Measurements from ENCODE around the gene BAMBI. TPM values are rescaled to one million over a fixed set of nuclear protein-coding genes. Genes with fewer than 3 reads are reported as not detected.
A peak's percentile ranks its signal among the peaks of the same experiment; 100 is the strongest.

Gene BAMBI
- total RNA-seq, 5 donors from 2014 or later (not counting 1 experiment from before 2014, with no cell fraction given), result 0.16 to 2.3 (median 0.41) TPM

GRCh38 chr10:28715246-28715645, 37.9 kb downstream of the BAMBI start:
- no peak for DNase-seq
- no peaks in the 10 kb centered on the region for H3K4me1 Mint-ChIP-seq
- H3K27ac Mint-ChIP-seq, result no peak overlapping the region
- H3K4me3 Mint-ChIP-seq, result no peak overlapping the region
- no peaks in the 10 kb centered on the region for H3K9me3 ChIP-seq
- H3K4me1 ChIP-seq (ENCODE audit: control insufficient read depth in 1 of 2, extremely low read depth in 1 of 2, insufficient read depth in 2 of 2, low read length in 2 of 2), result no peaks in the 10 kb centered on the region
- no peaks in the 10 kb centered on the region for H3K36me3 Mint-ChIP-seq
- H3K27ac ChIP-seq (ENCODE audit: low read length), result no peak overlapping the region
- no peak overlapping the region for H3K4me3 ChIP-seq (ENCODE audit: control insufficient read depth in 1 of 2, extremely low read depth in 1 of 2, low read length in 1 of 2)
- no peak for ATAC-seq (replicated peaks in 1 of 4)
- H3K36me3 ChIP-seq (ENCODE audit: control insufficient read depth in 2 of 2, extremely low read depth in 1 of 2, insufficient read depth in 1 of 2, low read length in 1 of 2), result no peaks in the 10 kb centered on the region
- H3K9me3 Mint-ChIP-seq, result peaks cover 0 to 3% (median 0%) of the 10 kb centered on the region in 3 donors
- ChIA-PET CTCF (no interaction called here), POLR2A (no interaction called here)
- H3K27me3 ChIP-seq (replicated peaks in 1 of 2; ENCODE audit: control insufficient read depth in 2 of 2, extremely low read depth in 1 of 2, insufficient read depth in 2 of 2, low read length in 1 of 2), result peaks cover 0 to 5% of the 10 kb centered on the region in 2 experiments
- whole genome bisulfite sequencing (ENCODE audit: insufficient coverage), result 76% methylated on average over 3 of the region's 4 CpGs
- H3K27me3 Mint-ChIP-seq, result peaks cover 10 to 16% of the 10 kb centered on the region in 2 donors

DNA sequence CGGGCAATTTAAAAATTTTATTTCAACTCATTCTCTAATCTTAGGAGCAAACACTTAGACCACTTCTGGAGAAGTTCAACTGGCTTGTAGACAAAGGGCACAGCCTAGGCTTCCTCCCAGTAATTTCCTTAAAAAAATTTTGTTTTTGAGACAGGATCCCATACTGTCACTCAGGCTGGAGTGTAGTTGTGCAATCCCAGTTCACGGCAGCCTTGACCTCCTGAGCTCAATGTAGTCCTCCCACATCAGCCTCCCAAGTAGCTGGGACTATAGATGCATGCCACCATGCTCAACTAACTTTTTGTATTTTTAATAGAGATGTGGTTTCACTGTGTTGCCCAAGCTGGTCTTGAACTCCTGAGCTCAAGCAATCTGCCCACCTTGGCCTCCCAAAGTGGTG, 38.4 kb downstream of the BAMBI start:
- Mint-ChIP-seq H3K9me3 (peaks cover 0 to 3% (median 0%) of the 10 kb centered on the region in 3 donors), H3K4me1 (no peaks in the 10 kb centered on the region), H3K27ac (no peak overlapping the region), H3K4me3 (no peak overlapping the region), H3K36me3 (no peaks in the 10 kb centered on the region), H3K27me3 (peaks cover 10 to 16% of the 10 kb centered on the region in 2 donors)
- DNase-seq, result no peak
- POLR2A ChIA-PET, result no interaction called here
- no peak for ATAC-seq (replicated peaks in 1 of 4)
- H3K36me3 ChIP-seq (ENCODE audit: control insufficient read depth in 2 of 2, extremely low read depth in 1 of 2, insufficient read depth in 1 of 2, low read length in 1 of 2), result no peaks in the 10 kb centered on the region
- CTCF ChIA-PET, result no interaction called here
- H3K27ac ChIP-seq (ENCODE audit: low read length), result no peak overlapping the region
- peaks cover 0 to 8% of the 10 kb centered on the region in 2 experiments for H3K27me3 ChIP-seq (replicated peaks in 1 of 2; ENCODE audit: control insufficient read depth in 2 of 2, extremely low read depth in 1 of 2, insufficient read depth in 2 of 2, low read length in 1 of 2)
- H3K4me1 ChIP-seq (ENCODE audit: control insufficient read depth in 1 of 2, extremely low read depth in 1 of 2, insufficient read depth in 2 of 2, low read length in 2 of 2), result no peaks in the 10 kb centered on the region
- H3K4me3 ChIP-seq (ENCODE audit: control insufficient read depth in 1 of 2, extremely low read depth in 1 of 2, low read length in 1 of 2), result no peak overlapping the region
- H3K9me3 ChIP-seq, result no peaks in the 10 kb centered on the region
- WGBS (ENCODE audit: insufficient coverage), result no CpG with 5 or more reads among the region's 2 CpGs

- no peaks in the 10 kb centered on the region for H3K36me3 ChIP-seq (ENCODE audit: control insufficient read depth in 2 of 2, extremely low read depth in 1 of 2, insufficient read depth in 1 of 2, low read length in 1 of 2)
- peaks cover 0 to 3% (median 0%) of the 10 kb centered on the region in 3 donors for H3K9me3 Mint-ChIP-seq
Measured at GRCh38 chr10:28716748-28717147, 39.4 kb downstream of the BAMBI start.

GRCh38 chr10:28717656-28718201, 40.4 kb downstream of the BAMBI start:
- Histone ChIP-seq H3K4me1 (ENCODE audit: control insufficient read depth in 1 of 2, extremely low read depth in 1 of 2, insufficient read depth in 2 of 2, low read length in 2 of 2) (peaks cover 0 to 6% of the 10 kb centered on the region in 2 experiments), H3K9me3 (no peaks in the 10 kb centered on the region), H3K4me3 (ENCODE audit: control insufficient read depth in 1 of 2, extremely low read depth in 1 of 2, low read length in 1 of 2) (no peak overlapping the region), H3K36me3 (ENCODE audit: control insufficient read depth in 2 of 2, extremely low read depth in 1 of 2, insufficient read depth in 1 of 2, low read length in 1 of 2) (no peaks in the 10 kb centered on the region), H3K27ac (ENCODE audit: low read length) (no peak overlapping the region), H3K27me3 (replicated peaks in 1 of 2; ENCODE audit: control insufficient read depth in 2 of 2, extremely low read depth in 1 of 2, insufficient read depth in 2 of 2, low read length in 1 of 2) (peaks cover 2 to 25% of the 10 kb centered on the region in 2 experiments)
- ATAC-seq (replicated peaks in 1 of 4) (no peak), DNase-seq (no peak)
- no peak overlapping the region for H3K27ac Mint-ChIP-seq
- H3K4me3 Mint-ChIP-seq, result no peak overlapping the region
- H3K9me3 Mint-ChIP-seq, result peaks cover 0 to 3% (median 0%) of the 10 kb centered on the region in 3 donors
- no peaks in the 10 kb centered on the region for H3K36me3 Mint-ChIP-seq
- H3K4me1 Mint-ChIP-seq, result peaks cover 7 to 11% (median 10%) of the 10 kb centered on the region in 3 donors
- ChIA-PET POLR2A (no interaction called here), CTCF (interaction anchor here in 1 of 2 donors (0.7 kb wide), 1 partner anchor 22 kb away, joined by 3 read pairs; no protein-coding TSS in a partner anchor)
- peaks cover 28 to 32% of the 10 kb centered on the region in 2 donors for H3K27me3 Mint-ChIP-seq
- 82% methylated on average over 2 of the region's 3 CpGs for WGBS (ENCODE audit: insufficient coverage)

More at GRCh38 chr10:28716748-28717147, 39.4 kb downstream of the BAMBI start:
- Histone ChIP-seq H3K4me1 (ENCODE audit: control insufficient read depth in 1 of 2, extremely low read depth in 1 of 2, insufficient read depth in 2 of 2, low read length in 2 of 2) (no peaks in the 10 kb centered on the region), H3K27me3 (replicated peaks in 1 of 2; ENCODE audit: control insufficient read depth in 2 of 2, extremely low read depth in 1 of 2, insufficient read depth in 2 of 2, low read length in 1 of 2) (peaks cover 2 to 16% of the 10 kb centered on the region in 2 experiments), H3K27ac (ENCODE audit: low read length) (no peak overlapping the region), H3K9me3 (no peaks in the 10 kb centered on the region), H3K4me3 (ENCODE audit: control insufficient read depth in 1 of 2, extremely low read depth in 1 of 2, low read length in 1 of 2) (no peak overlapping the region)
- ATAC-seq (replicated peaks in 1 of 4), result no peak
- Mint-ChIP-seq H3K4me3 (no peak overlapping the region), H3K36me3 (no peaks in the 10 kb centered on the region), H3K27ac (no peak overlapping the region), H3K4me1 (peaks cover 0 to 3% (median 2%) of the 10 kb centered on the region in 3 donors), H3K27me3 (peaks cover 20 to 25% of the 10 kb centered on the region in 2 donors)
- DNase-seq, result no peak
- ChIA-PET CTCF (no interaction called here), POLR2A (no interaction called here)
- 67% methylated on average over 1 of the region's 1 CpG for WGBS (ENCODE audit: insufficient coverage)

GRCh38 chr10:28719789-28720436, 42.6 kb downstream of the BAMBI start:
- WGBS (ENCODE audit: insufficient coverage), result 13% methylated on average over 2 of the region's 8 CpGs
- Mint-ChIP-seq H3K27me3 (peaks cover 45 to 46% of the 10 kb centered on the region in 2 donors), H3K4me3 (no peak overlapping the region)

DNA sequence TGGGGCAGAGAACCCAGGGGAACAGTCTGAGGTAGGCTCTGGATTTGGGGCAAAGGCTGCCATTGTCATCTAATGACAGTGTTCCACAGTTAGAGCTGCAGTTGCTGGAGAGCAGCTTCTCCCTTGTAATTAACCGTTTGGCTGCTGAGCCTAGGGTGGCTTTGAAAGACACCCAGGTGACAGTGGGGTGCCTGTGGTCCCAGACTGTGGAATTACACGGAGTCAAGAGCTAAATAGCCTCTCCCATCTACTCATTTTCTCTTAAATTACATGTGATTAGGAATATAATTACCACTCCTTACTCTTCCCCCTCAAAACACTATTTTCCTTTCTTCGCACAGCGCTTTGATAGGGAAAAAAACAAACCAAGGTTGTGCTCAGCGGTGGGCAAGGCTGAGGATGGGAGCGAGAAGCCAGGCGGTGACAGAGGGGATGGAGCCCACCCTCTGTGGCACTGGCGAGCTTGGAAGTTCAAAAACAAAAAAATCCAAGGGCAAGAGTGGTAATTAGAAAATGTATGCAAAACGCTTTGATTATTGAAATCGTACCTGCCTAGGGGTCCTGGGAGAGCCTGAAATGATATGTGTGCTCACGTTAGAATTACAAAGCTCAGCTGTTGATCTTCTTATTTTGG, 44.1 kb downstream of the BAMBI start:
- H3K4me1 ChIP-seq (ENCODE audit: control insufficient read depth in 1 of 2, extremely low read depth in 1 of 2, insufficient read depth in 2 of 2, low read length in 2 of 2), result peaks cover 0 to 6% of the 10 kb centered on the region in 2 experiments
- Mint-ChIP-seq H3K4me1 (peaks cover 7 to 12% (median 11%) of the 10 kb centered on the region in 3 donors), H3K4me3 (peak overlapping the region in 1 of 3 donors; percentile 50), H3K9me3 (peaks cover 0 to under 1% (median 0%) of the 10 kb centered on the region in 3 donors), H3K27ac (no peak overlapping the region), H3K27me3 (peaks cover 47 to 49% of the 10 kb centered on the region in 2 donors), H3K36me3 (no peaks in the 10 kb centered on the region)
- ChIA-PET CTCF (interaction anchor here (0.6 to 0.7 kb wide), 2 partner anchors 17 to 57 kb away, joined by 3 read pairs; no protein-coding TSS in a partner anchor), POLR2A (no interaction called here)
- no peaks in the 10 kb centered on the region for H3K9me3 ChIP-seq
- 65% methylated on average over 4 of the region's 11 CpGs for WGBS (ENCODE audit: insufficient coverage)
- H3K36me3 ChIP-seq (ENCODE audit: control insufficient read depth in 2 of 2, extremely low read depth in 1 of 2, insufficient read depth in 1 of 2, low read length in 1 of 2), result no peaks in the 10 kb centered on the region
- ATAC-seq (replicated peaks in 1 of 4) (no peak), DNase-seq (no peak)
- no peak overlapping the region for H3K27ac ChIP-seq (ENCODE audit: low read length)
- peaks cover 4 to 36% of the 10 kb centered on the region in 2 experiments for H3K27me3 ChIP-seq (replicated peaks in 1 of 2; ENCODE audit: control insufficient read depth in 2 of 2, extremely low read depth in 1 of 2, insufficient read depth in 2 of 2, low read length in 1 of 2)
- no peak overlapping the region for H3K4me3 ChIP-seq (ENCODE audit: control insufficient read depth in 1 of 2, extremely low read depth in 1 of 2, low read length in 1 of 2)

More at GRCh38 chr10:28719789-28720436, 42.6 kb downstream of the BAMBI start:
- no peaks in the 10 kb centered on the region for H3K36me3 Mint-ChIP-seq
- peaks cover 0 to 3% (median 0%) of the 10 kb centered on the region in 3 donors for H3K9me3 Mint-ChIP-seq
- no peaks in the 10 kb centered on the region for H3K9me3 ChIP-seq
- ATAC-seq (replicated peaks in 1 of 4) (no peak), DNase-seq (no peak)
- peaks cover 7 to 12% (median 11%) of the 10 kb centered on the region in 3 donors for H3K4me1 Mint-ChIP-seq
- H3K27ac Mint-ChIP-seq, result no peak overlapping the region
- H3K36me3 ChIP-seq (ENCODE audit: control insufficient read depth in 2 of 2, extremely low read depth in 1 of 2, insufficient read depth in 1 of 2, low read length in 1 of 2), result no peaks in the 10 kb centered on the region
- ChIA-PET POLR2A (no interaction called here), CTCF (interaction anchor here in 1 of 2 donors (0.6 kb wide), 1 partner anchor 1600 kb away, joined by 6 read pairs; no protein-coding TSS in a partner anchor)
- H3K4me3 ChIP-seq (ENCODE audit: control insufficient read depth in 1 of 2, extremely low read depth in 1 of 2, low read length in 1 of 2), result no peak overlapping the region
- peaks cover 0 to 6% of the 10 kb centered on the region in 2 experiments for H3K4me1 ChIP-seq (ENCODE audit: control insufficient read depth in 1 of 2, extremely low read depth in 1 of 2, insufficient read depth in 2 of 2, low read length in 2 of 2)
- peaks cover 4 to 29% of the 10 kb centered on the region in 2 experiments for H3K27me3 ChIP-seq (replicated peaks in 1 of 2; ENCODE audit: control insufficient read depth in 2 of 2, extremely low read depth in 1 of 2, insufficient read depth in 2 of 2, low read length in 1 of 2)
- H3K27ac ChIP-seq (ENCODE audit: low read length), result no peak overlapping the region
